Measurements from ENCODE around the gene STIP1. TPM values are rescaled to one million over a fixed set of nuclear protein-coding genes. Genes with fewer than 3 reads are reported as not detected.
A peak's percentile ranks its signal among the peaks of the same experiment; 100 is the strongest.

STIP1 gene
- 254 and 287 TPM in 2 replicates for total RNA-seq (2014; rRNA removed; shearing (Covaris generic); ENCODE audit: low replicate concordance)

- peak; percentile 99 for DNase-seq
- Histone ChIP-seq H3K4me3 (peak within 1 kb of the TSS; percentile 80), H3K9me3 (no peaks in the 10 kb centered on the region)
Observed at GRCh38 chr11:64185693-64186491, at the start of gene STIP1. STIP1 (plus strand) TSS chr11:64186171; CDS start chr11:64186262, 91 bp downstream.

DNA sequence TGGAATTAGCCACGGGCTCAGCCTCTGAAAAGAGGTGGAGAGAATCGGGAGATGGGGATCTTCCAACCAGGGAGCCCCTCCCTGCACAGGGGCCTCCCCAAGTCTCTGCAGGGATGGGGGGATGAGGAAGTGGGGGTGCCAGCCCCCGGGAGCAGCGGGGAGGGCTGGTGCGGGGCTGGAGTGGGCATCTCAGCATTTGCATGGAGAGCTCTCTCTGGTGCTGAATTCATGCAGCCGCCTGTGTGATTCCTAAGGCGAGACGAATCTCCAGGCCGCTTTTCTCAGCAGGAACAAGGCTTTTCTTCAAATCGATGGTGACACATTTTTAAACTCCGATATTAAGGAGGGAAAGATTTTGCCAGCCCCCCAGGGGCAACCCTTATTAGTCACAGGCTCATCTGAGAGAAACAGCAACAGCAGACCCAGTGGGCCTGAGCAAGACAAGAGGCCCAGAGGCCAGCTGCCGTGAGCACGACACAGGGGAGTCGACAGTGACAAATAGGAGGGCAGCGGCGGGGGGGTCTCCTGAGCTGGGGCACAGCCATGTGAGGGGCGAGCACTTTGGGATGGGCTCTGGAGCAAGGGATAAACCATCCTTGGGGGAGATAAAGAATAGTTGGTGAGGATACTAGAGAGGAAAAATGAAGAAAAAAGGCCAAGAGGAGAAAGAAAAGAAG, 49.1 kb upstream of the STIP1 start:
- no peak overlapping the region for H3K4me3 ChIP-seq
- no peaks in the 10 kb centered on the region for H3K9me3 ChIP-seq
- no peaks in the 10 kb centered on the region for H3K36me3 ChIP-seq
- H3K27me3 ChIP-seq: no peaks in the 10 kb centered on the region
- no peak for DNase-seq

More at GRCh38 chr11:64185693-64186491, at the start of gene STIP1:
- Histone ChIP-seq H3K36me3 (peaks cover 23% of the 10 kb centered on the region), H3K27me3 (no peaks in the 10 kb centered on the region)

DNA sequence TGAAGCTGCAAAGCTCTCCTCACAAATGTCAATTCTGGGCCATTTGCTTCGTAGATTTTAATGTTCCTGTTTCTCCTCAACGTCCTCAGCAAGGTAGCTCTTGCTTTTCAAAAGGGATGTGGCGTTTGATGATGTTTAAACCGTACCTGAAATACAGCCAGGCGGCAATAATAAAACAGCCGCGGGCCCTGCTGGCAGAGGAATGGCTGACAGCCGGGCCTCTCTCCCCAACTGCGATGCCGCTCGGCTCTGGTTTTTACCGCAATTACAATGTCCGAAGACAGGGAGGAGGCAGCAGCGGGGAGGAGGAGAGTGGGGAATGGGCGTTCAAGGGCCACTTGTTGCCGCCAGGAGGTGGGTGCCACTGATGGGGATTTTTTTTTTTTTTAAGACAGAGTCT, 47.6 kb upstream of the STIP1 start:
- Histone ChIP-seq H3K4me3 (no peak overlapping the region), H3K27me3 (no peaks in the 10 kb centered on the region), H3K36me3 (no peaks in the 10 kb centered on the region), H3K9me3 (no peaks in the 10 kb centered on the region)
- no peak for DNase-seq

DNA sequence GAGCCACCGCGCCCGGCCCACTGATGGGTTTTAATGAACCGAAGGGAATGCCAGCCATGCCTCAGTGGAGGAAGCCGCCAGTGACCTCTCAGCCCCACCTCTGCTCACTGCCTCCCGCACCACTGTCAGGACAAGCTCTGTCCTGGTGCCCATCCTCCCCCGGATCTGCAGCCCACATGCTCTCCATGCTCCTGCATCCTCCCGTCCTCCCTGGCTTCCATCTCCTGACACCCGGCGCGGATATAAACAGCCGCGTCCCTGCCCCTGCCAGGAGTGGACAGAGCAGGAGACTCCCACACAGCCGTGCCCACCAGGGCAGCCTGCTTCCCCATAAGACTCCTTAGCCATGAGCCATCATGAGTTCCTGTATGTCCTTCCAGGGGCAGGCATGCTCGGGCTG, 46.9 kb upstream of the STIP1 start:
- DNase-seq: no peak
- Histone ChIP-seq H3K4me3 (no peak overlapping the region), H3K27me3 (no peaks in the 10 kb centered on the region), H3K36me3 (no peaks in the 10 kb centered on the region), H3K9me3 (no peaks in the 10 kb centered on the region)

- Histone ChIP-seq H3K9me3 (no peaks in the 10 kb centered on the region), H3K27me3 (no peaks in the 10 kb centered on the region), H3K36me3 (no peaks in the 10 kb centered on the region), H3K4me3 (no peak overlapping the region)
- no peak for DNase-seq
Observed at GRCh38 chr11:64140082-64140481, 45.9 kb upstream of the STIP1 start.

GRCh38 chr11:64141081-64141783, 44.7 kb upstream of the STIP1 start:
- peak; percentile 65 for DNase-seq
- Histone ChIP-seq H3K36me3 (no peaks in the 10 kb centered on the region), H3K9me3 (no peaks in the 10 kb centered on the region), H3K27me3 (no peaks in the 10 kb centered on the region), H3K4me3 (no peak overlapping the region)

DNA sequence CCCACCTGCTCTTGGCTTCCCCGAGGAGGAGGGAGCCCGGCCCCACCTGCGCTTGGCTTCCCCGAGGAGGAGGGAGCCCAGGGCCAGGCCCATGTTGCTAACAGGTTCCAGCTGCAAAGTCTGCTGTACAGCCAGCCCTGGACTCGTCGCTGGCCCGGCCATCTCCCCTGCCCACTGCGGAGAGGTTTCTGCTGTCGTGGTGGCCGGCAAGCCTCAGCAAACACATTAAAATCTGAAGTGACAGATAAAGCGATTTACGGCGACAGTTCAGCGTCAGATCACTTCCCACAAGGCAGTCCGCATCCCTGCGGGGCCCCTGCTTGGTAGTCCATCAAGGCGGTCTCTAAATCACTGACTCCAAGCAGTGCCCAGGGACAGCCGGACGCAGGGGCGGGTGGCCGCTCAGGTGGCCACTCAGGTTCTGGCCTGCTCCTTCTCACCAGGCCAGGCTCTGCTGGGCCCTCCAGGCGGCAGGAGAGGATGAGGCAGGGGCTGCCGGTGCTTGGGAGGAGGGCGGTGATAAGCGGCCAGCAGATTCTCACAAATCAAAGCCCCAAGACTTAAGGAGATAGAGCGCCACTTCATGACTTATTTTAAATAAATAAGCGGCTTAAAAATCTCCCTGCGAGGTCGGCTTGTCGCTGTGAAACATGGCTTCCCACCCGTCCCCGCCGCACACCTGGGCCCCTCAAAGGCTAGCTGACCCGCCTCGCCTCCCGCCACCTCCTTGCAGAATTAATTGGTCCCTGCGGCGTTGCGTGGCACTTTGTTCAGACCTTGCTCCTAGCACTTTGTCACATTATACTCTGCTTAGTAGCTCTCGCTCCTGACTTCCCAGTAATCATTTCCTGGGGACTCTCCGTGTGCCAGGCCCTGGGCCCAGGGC, 41.1 kb upstream of the STIP1 start:
- DNase-seq: no peak
- no peaks in the 10 kb centered on the region for H3K27me3 ChIP-seq
- no peak overlapping the region for H3K4me3 ChIP-seq
- no peaks in the 10 kb centered on the region for H3K9me3 ChIP-seq
- no peaks in the 10 kb centered on the region for H3K36me3 ChIP-seq

DNA sequence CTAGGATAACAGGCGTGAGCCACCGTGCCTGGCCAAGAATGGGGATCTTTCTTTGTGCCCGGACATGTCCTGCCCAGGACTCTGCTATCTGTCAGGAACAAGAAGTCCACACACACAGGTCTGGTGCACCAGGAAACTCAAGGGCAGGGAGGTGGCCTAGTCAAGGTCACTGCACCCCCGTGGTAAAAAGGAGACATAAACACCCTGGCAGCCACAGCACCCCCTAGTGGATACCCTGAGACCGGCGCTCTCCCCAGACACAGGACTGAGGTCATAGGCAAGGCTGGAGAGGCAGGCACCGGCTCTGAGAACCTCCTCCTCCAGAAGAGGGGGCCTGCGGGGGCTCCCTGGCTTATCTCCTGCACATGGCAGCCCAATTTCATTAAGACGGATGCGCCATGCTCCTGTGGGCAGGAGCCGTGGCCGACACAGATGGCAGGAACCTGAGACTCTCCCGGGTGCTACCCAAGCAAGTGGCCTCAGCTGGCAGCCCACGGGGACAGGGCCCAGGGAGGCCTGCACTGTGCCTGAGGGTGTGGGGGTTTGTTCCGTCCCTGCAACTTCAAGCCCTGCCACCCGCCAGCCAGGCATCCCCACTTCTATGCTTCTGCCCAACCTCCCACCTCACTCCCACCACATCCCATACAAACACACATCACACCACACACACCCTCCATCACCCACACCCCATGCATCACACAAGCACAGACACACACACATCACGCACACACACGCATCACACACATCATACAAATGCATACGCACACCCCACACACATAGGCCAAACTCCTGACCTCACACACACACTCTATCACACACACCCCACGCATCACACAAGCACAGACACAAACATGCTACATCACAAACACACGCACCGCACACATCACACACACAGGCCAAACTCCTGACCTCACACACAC, 39.7 kb upstream of the STIP1 start:
- H3K27me3 ChIP-seq: no peaks in the 10 kb centered on the region

DNA sequence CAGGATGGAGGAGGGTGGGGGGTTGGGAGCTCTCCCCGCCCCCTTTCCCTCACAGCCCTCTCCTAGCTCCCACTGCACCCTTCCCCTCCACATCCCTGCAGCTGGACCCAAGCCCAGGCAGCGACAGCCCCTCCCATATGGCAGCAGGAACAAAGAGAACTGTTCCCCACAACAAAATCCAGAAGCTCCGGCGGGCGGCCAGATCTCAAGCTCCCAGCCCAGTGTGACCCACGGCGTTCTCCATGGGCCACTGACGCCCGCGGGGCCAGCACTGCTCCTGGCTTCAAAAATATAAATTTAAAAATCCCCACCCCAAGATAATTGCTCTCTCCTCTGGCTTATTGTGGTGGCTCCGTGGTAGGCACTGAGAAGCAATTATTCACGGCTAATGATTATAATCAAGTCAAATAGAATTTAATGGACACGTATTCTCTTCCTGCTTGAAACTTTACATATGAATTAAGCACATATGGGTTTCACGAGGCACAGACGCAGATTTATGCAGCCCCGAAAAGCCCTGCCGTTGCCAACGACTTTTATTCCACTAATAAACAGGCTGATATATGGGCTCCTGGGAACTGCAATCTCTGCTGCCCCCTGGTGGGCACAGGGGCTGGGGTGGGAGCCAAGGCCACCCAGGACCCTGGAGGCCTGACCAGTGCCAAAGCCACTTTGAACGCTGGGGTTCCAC, 37.6 kb upstream of the STIP1 start:
- H3K36me3 ChIP-seq: peaks cover 3% of the 10 kb centered on the region; the same call in 1 of the 2 replicates
- H3K9me3 ChIP-seq: no peaks in the 10 kb centered on the region
- H3K27me3 ChIP-seq: no peaks in the 10 kb centered on the region
- no peak overlapping the region for H3K4me3 ChIP-seq
- peak; percentile 38 for DNase-seq

More for the DNA sequence above, 39.7 kb upstream of the STIP1 start:
- Histone ChIP-seq H3K9me3 (no peaks in the 10 kb centered on the region), H3K36me3 (no peaks in the 10 kb centered on the region), H3K4me3 (no peak overlapping the region)
- DNase-seq: peak; percentile 33

GRCh38 chr11:64148917-64149617, 36.9 kb upstream of the STIP1 start:
- Histone ChIP-seq H3K9me3 (no peaks in the 10 kb centered on the region), H3K4me3 (no peak overlapping the region), H3K36me3 (peaks cover 3% of the 10 kb centered on the region; the same call in 1 of the 2 replicates), H3K27me3 (no peaks in the 10 kb centered on the region)
- no peak for DNase-seq

DNA sequence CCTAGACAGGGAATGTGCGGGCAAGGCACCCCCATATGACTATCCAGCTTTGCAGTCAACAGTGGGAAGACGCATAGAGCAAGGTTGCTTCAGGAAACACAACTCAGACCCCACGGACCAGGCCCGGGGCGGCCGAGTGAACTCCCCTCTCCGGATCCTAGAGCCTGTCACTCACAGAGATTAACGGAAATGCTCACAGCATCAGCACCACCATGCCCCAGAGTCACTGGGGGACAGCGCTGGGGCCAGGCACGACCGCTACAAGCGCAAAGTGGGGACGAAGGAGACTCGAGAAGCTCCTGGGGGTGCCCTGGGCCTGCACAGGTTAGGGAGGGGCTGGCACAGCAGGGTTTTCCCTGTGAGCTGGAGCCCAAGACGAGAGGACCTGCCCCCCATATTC, 35.9 kb upstream of the STIP1 start:
- no peak for DNase-seq
- Histone ChIP-seq H3K27me3 (no peaks in the 10 kb centered on the region), H3K4me3 (no peak overlapping the region), H3K36me3 (peaks cover 3% of the 10 kb centered on the region; the same call in 1 of the 2 replicates), H3K9me3 (no peaks in the 10 kb centered on the region)

- no peaks in the 10 kb centered on the region for H3K9me3 ChIP-seq
- no peak overlapping the region for H3K4me3 ChIP-seq
- no peak for DNase-seq
- peaks cover 3% of the 10 kb centered on the region; the same call in 1 of the 2 replicates for H3K36me3 ChIP-seq
- H3K27me3 ChIP-seq: no peaks in the 10 kb centered on the region
Observed at GRCh38 chr11:64150481-64151239, 35.3 kb upstream of the STIP1 start.

DNA sequence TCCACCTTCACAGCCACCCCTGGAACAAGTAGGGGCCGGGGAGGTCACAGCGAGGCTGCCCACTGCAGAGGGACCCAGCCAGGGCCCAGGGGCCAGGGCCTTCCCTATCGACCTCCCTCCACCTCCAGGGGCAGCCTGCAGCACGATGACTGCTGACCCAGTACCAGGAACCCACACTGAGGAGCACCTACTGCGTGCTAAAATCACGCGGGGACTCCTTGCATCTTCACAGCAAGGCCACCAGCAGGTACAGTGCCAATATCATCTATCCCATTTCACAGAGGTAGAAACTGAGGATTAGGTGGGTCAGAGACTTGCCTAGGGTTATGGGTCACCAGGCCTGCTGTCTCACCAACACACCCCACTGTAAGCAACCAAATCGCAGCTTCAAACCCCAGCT, 34.6 kb upstream of the STIP1 start:
- Histone ChIP-seq H3K4me3 (no peak overlapping the region), H3K36me3 (peaks cover 3% of the 10 kb centered on the region; the same call in 1 of the 2 replicates), H3K9me3 (no peaks in the 10 kb centered on the region), H3K27me3 (no peaks in the 10 kb centered on the region)
- no peak for DNase-seq

All from MG63 (cell line).